Measurements from ENCODE around the gene E2F4. TPM values are rescaled to one million over a fixed set of nuclear protein-coding genes. Genes with fewer than 3 reads are reported as not detected.

Gene E2F4
- total and polyA plus RNA-seq, 2 of the 13 experiments (the other 11 are each of a cell fraction or from before 2014, with no cell fraction given), result 84.8 to 91.2 TPM

DNA sequence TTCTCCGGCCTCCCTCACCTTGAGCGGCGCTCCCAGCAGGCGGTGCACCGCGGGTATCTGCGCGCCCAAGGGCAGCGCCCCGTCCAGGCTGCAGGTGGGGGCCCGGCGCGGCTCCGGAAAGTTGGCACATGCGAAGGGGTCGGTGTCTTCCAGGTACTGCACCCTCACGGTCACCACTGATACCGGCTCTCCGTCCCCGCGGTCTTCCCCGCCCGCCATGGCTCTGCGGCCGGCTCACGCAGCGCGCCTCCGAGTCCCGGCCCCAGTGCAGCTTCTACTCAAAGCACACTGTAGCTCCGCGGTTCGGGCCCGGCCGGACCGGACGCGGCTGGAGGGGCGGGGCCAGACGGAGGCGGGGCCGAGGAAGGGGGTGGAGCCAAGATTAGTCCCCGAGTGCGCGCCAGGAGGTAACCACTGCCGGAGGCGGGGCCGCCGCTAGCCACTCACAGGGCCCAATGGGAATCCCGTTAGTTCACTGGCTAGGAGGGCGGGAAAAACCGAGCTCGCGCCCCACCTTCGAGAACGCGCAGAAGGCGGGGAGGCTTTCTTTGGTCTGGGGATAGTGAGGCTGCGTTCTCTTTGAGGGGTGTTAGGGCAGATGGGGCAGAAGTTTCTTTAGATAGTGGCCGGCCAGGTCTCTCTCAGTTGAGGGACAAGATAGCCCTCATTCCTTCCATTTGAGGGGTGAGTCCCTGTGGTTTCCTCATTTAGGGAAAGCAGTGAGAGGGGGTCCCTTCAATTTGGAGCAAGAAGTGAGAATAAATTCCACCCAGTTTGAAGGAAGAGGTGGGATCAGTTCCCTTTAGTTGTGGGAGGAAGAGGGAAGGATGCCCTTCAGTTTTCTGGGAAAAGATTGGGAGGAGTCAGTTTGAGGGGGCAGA lies 55.5 kb downstream of the E2F4 start, which contains the start of gene FHOD1 (continued):
- TF ChIP-seq, protein P1, sequence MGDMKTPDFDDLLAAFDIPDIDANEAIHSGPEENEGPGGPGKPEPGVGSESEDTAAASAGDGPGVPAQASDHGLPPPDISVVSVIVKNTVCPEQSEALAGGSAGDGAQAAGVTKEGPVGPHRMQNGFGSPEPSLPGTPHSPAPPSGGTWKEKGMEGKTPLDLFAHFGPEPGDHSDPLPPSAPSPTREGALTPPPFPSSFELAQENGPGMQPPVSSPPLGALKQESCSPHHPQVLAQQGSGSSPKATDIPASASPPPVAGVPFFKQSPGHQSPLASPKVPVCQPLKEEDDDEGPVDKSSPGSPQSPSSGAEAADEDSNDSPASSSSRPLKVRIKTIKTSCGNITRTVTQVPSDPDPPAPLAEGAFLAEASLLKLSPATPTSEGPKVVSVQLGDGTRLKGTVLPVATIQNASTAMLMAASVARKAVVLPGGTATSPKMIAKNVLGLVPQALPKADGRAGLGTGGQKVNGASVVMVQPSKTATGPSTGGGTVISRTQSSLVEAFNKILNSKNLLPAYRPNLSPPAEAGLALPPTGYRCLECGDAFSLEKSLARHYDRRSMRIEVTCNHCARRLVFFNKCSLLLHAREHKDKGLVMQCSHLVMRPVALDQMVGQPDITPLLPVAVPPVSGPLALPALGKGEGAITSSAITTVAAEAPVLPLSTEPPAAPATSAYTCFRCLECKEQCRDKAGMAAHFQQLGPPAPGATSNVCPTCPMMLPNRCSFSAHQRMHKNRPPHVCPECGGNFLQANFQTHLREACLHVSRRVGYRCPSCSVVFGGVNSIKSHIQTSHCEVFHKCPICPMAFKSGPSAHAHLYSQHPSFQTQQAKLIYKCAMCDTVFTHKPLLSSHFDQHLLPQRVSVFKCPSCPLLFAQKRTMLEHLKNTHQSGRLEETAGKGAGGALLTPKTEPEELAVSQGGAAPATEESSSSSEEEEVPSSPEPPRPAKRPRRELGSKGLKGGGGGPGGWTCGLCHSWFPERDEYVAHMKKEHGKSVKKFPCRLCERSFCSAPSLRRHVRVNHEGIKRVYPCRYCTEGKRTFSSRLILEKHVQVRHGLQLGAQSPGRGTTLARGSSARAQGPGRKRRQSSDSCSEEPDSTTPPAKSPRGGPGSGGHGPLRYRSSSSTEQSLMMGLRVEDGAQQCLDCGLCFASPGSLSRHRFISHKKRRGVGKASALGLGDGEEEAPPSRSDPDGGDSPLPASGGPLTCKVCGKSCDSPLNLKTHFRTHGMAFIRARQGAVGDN (CRISPR knock-in tag; IDR thresholded peaks at IDR 0.05), result peak; percentile 88
- TF ChIP-seq TRAFD1 (CRISPR knock-in tag; IDR thresholded peaks at IDR 0.05; ENCODE audit: borderline replicate concordance), result no peak
- TF ChIP-seq, protein P2, sequence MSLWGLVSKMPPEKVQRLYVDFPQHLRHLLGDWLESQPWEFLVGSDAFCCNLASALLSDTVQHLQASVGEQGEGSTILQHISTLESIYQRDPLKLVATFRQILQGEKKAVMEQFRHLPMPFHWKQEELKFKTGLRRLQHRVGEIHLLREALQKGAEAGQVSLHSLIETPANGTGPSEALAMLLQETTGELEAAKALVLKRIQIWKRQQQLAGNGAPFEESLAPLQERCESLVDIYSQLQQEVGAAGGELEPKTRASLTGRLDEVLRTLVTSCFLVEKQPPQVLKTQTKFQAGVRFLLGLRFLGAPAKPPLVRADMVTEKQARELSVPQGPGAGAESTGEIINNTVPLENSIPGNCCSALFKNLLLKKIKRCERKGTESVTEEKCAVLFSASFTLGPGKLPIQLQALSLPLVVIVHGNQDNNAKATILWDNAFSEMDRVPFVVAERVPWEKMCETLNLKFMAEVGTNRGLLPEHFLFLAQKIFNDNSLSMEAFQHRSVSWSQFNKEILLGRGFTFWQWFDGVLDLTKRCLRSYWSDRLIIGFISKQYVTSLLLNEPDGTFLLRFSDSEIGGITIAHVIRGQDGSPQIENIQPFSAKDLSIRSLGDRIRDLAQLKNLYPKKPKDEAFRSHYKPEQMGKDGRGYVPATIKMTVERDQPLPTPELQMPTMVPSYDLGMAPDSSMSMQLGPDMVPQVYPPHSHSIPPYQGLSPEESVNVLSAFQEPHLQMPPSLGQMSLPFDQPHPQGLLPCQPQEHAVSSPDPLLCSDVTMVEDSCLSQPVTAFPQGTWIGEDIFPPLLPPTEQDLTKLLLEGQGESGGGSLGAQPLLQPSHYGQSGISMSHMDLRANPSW (CRISPR knock-in tag; IDR thresholded peaks at IDR 0.05; ENCODE audit: borderline replicate concordance), result no peak
- no peak for TF ChIP-seq LRRFIP1 (CRISPR knock-in tag; conservative IDR thresholded peaks at IDR 0.05)
- 0 out of 2 replicates have a peak, but pooled peaks have one; percentile 7 for TF ChIP-seq ZNF296 (CRISPR knock-in tag; conservative IDR thresholded peaks at IDR 0.05)
- peak; percentile 48; the same call in 1 of the 2 replicates for TF ChIP-seq TGIF2 (CRISPR knock-in tag; IDR thresholded peaks at IDR 0.05)
- TF ChIP-seq, protein P3, sequence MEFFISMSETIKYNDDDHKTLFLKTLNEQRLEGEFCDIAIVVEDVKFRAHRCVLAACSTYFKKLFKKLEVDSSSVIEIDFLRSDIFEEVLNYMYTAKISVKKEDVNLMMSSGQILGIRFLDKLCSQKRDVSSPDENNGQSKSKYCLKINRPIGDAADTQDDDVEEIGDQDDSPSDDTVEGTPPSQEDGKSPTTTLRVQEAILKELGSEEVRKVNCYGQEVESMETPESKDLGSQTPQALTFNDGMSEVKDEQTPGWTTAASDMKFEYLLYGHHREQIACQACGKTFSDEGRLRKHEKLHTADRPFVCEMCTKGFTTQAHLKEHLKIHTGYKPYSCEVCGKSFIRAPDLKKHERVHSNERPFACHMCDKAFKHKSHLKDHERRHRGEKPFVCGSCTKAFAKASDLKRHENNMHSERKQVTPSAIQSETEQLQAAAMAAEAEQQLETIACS (CRISPR knock-in tag; IDR thresholded peaks at IDR 0.05), result peak; percentile 93
- no peak for TF ChIP-seq TRIM24 (CRISPR knock-in tag; IDR thresholded peaks at IDR 0.05)
- TF ChIP-seq ZBTB20 (CRISPR knock-in tag; IDR thresholded peaks at IDR 0.05; ENCODE audit: borderline replicate concordance, low read depth), result no peak; the same call in 1 of the 2 replicates
- no peak for TF ChIP-seq USF2 (IDR thresholded peaks at IDR 0.05; ENCODE audit: low read depth, low read length)
- peak; percentile 42; the same call in 1 of the 2 replicates for TF ChIP-seq USF2 (CRISPR knock-in tag; IDR thresholded peaks at IDR 0.05; ENCODE audit: borderline replicate concordance)
